H1 (cell line): ENCODE results near the gene ACRBP. TPM values are rescaled to one million over a fixed set of nuclear protein-coding genes. Genes with fewer than 3 reads are reported as not detected.

Source experiments
- CTCF ChIA-PET: fragments of 300-600 bp; sonication (Branson Sonifier 250); formaldehyde crosslinking; loops from one replicate; lab custom pipeline; 2021; ENCODE audit not compliant: partially characterized antibody; lab: Charles Lee
- POLR2A ChIA-PET: fragments of 300-600 bp; sonication (Branson Sonifier 250); formaldehyde crosslinking; loops from one replicate; lab custom pipeline; 2021; ENCODE audit warnings: inconsistent platforms; ENCODE audit not compliant: partially characterized antibody; lab: Charles Lee
- DNase-seq, 2 experiments: peaks; one replicate each; pipeline versions ENCODE4 v3.0.0 to v3.0.0-alpha.2; 2010 to 2022; ENCODE audit warnings: low spot score in 2 of 2, low read depth in 1 of 2, mixed read lengths in 1 of 2
- FAIRE-seq: peaks from 2 replicates; lab custom pipeline; 2011; peaks lifted over from hg19 to GRCh38; lab: Jason Lieb, UNC
- H2AFZ ChIP-seq: 2 replicates; pipeline ENCODE4 v1.8.1; 2012; ENCODE audit warnings: low read length, inconsistent platforms
- H2AK5ac ChIP-seq: 2 replicates; pipeline ENCODE4 v1.6.1; 2013; ENCODE audit warnings: low read depth, low read length
- H2BK120ac ChIP-seq: replicated peaks from 2 replicates; pipeline ENCODE3; 2013; ENCODE audit warnings: low read depth, low read length, inconsistent platforms
- H2BK12ac ChIP-seq: 2 replicates; pipeline ENCODE4 v1.6.1; 2013; ENCODE audit warnings: low read depth, low read length
- H2BK15ac ChIP-seq: 2 replicates; pipeline ENCODE4 v1.6.1; 2013; ENCODE audit warnings: low read length
- H2BK20ac ChIP-seq: 2 replicates; pipeline ENCODE4 v1.6.1; 2013; ENCODE audit warnings: low read length
- H2BK5ac ChIP-seq: 2 replicates; pipeline ENCODE4 v1.6.1; 2013; ENCODE audit warnings: low read depth, low read length
- H3K14ac ChIP-seq: 2 replicates; pipeline ENCODE4 v1.6.1; 2013; ENCODE audit warnings: inconsistent platforms; ENCODE audit not compliant: insufficient read length
- H3K18ac ChIP-seq: 2 replicates; pipeline ENCODE4 v1.6.1; 2013; ENCODE audit warnings: low read length; ENCODE audit errors: extremely low read depth
- H3K23ac ChIP-seq: 2 replicates; pipeline ENCODE4 v1.6.1; 2013; ENCODE audit warnings: inconsistent platforms; ENCODE audit not compliant: insufficient read length
- H3K23me2 ChIP-seq: 2 replicates; pipeline ENCODE4 v1.6.1; 2013; ENCODE audit warnings: low read depth, low read length
- H3K27ac ChIP-seq: 2 replicates; pipeline ENCODE4 v1.6.1; 2011; ENCODE audit warnings: low read depth, low read length, inconsistent platforms
- H3K27me3 ChIP-seq, 4 experiments: replicated peaks in 1 of 4; 1 replicate in 1 of 4; 2 replicates in 3 of 4; pipeline versions ENCODE4 v1.6.1 to v1.8.1; 2011 to 2013; ENCODE audit warnings: low read length in 3 of 4, mild to moderate bottlenecking in 3 of 4, inconsistent platforms in 2 of 4, mixed read lengths in 2 of 4, moderate library complexity in 1 of 4; ENCODE audit not compliant: control insufficient read depth in 3 of 4, insufficient read depth in 3 of 4; ENCODE audit errors: extremely low read depth in 1 of 4
- H3K36me3 ChIP-seq, 4 experiments: 2 replicates each; pipeline versions ENCODE4 v1.6.1 to v1.8.1; 2011 to 2013; ENCODE audit warnings: mild to moderate bottlenecking in 4 of 4, low read length in 3 of 4, moderate library complexity in 2 of 4, control low read depth in 1 of 4, inconsistent platforms in 1 of 4; ENCODE audit not compliant: insufficient read depth in 4 of 4, control insufficient read depth in 2 of 4
- H3K4ac ChIP-seq: replicated peaks from 2 replicates; pipeline ENCODE3; 2013; ENCODE audit warnings: low read length, low read depth, mixed read lengths, inconsistent platforms; ENCODE audit not compliant: insufficient read length
- H3K4me1 ChIP-seq, 4 experiments: replicated peaks in 1 of 4; 1 replicate in 1 of 4; 2 replicates in 3 of 4; pipeline versions ENCODE4 v1.6.1 to v1.8.1; 2011 to 2013; ENCODE audit warnings: low read length in 3 of 4, inconsistent platforms in 2 of 4, mixed read lengths in 1 of 4; ENCODE audit not compliant: insufficient read depth in 4 of 4, control insufficient read depth in 3 of 4
- H3K4me2 ChIP-seq, 2 experiments: 2 replicates each; pipeline versions ENCODE4 v1.6.1 to v1.8.1; 2011 to 2013; ENCODE audit warnings: low read depth in 2 of 2, low read length in 2 of 2, control low read depth in 1 of 2, inconsistent platforms in 1 of 2, mild to moderate bottlenecking in 1 of 2; ENCODE audit not compliant: insufficient read depth in 1 of 2
- H3K4me3 ChIP-seq, 4 experiments: fragments of 200-600, 300-600 bp in 1 of 4; sonication (generic), shearing (Covaris generic), sonication (Bioruptor Twin) in 1 of 4; 2 replicates each; pipeline versions ENCODE4 v1.5.1 to v1.8.1; 2011 to 2016; ENCODE audit warnings: low read length in 4 of 4, low read depth in 3 of 4, control low read depth in 2 of 4, inconsistent platforms in 2 of 4, mild to moderate bottlenecking in 2 of 4, mixed read lengths in 1 of 4, moderate library complexity in 1 of 4; ENCODE audit not compliant: insufficient read depth in 2 of 4; ENCODE audit errors: extremely low read depth in 1 of 4
- H3K56ac ChIP-seq: replicated peaks from 2 replicates; pipeline ENCODE3; 2013; ENCODE audit warnings: low read depth, mild to moderate bottlenecking, mixed read lengths, low read length, inconsistent platforms; ENCODE audit not compliant: insufficient read length
- H3K79me1 ChIP-seq: 2 replicates; pipeline ENCODE4 v1.6.1; 2013; ENCODE audit warnings: low read depth, low read length, control low read depth
- H3K79me2 ChIP-seq, 2 experiments: 2 replicates each; pipeline versions ENCODE4 v1.6.1 to v1.8.1; 2012 to 2013; ENCODE audit warnings: low read length in 2 of 2, mild to moderate bottlenecking in 2 of 2, inconsistent platforms in 1 of 2; ENCODE audit not compliant: insufficient read depth in 2 of 2, control insufficient read depth in 1 of 2
- H3K9ac ChIP-seq, 4 experiments: replicated peaks in 1 of 4; 1 replicate in 1 of 4; 2 replicates in 3 of 4; pipeline versions ENCODE4 v1.6.1 to v1.8.1; 2011 to 2013; ENCODE audit warnings: low read depth in 3 of 4, low read length in 3 of 4, control low read depth in 2 of 4, mild to moderate bottlenecking in 2 of 4, moderate library complexity in 2 of 4, inconsistent platforms in 1 of 4; ENCODE audit errors: extremely low read depth in 1 of 4
- H3K9me3 ChIP-seq, 2 experiments: 2 replicates each; pipeline versions ENCODE4 v1.6.1 to v1.8.1; 2012 to 2013; ENCODE audit warnings: mild to moderate bottlenecking in 2 of 2, moderate library complexity in 2 of 2, control low read depth in 1 of 2, inconsistent platforms in 1 of 2, low read depth in 1 of 2, low read length in 1 of 2, mixed read lengths in 1 of 2; ENCODE audit not compliant: insufficient read depth in 2 of 2
- H4K20me1 ChIP-seq, 2 experiments: replicated peaks in 1 of 2; 2 replicates each; pipeline versions ENCODE3 to v1.8.1; 2011 to 2013; ENCODE audit warnings: inconsistent platforms in 2 of 2, low read length in 2 of 2, mild to moderate bottlenecking in 1 of 2; ENCODE audit not compliant: insufficient read depth in 2 of 2, control insufficient read depth in 1 of 2
- H4K5ac ChIP-seq: 2 replicates; pipeline ENCODE4 v1.6.1; 2013; ENCODE audit warnings: low read length, low read depth, mixed read lengths, inconsistent platforms; ENCODE audit not compliant: insufficient read length
- H4K8ac ChIP-seq: 2 replicates; pipeline ENCODE4 v1.8.0; 2013; ENCODE audit warnings: mild to moderate bottlenecking, moderate library complexity, low read length, inconsistent platforms; ENCODE audit not compliant: insufficient read depth; ENCODE audit errors: extremely low read depth
- H4K91ac ChIP-seq: replicated peaks from 2 replicates; pipeline ENCODE3; 2013; ENCODE audit warnings: low read length, mixed read lengths, inconsistent platforms; ENCODE audit not compliant: insufficient read length
- CBX5 ChIP-seq: fragments of 300-800, 300-1000 bp; sonication (generic); IDR thresholded peaks from 2 replicates; pipeline ENCODE4 v1.7.1; 2016; ENCODE audit warnings: antibody characterized with exemption, low read length, low read depth
- HDAC2 ChIP-seq, 2 experiments: fragments of 300-600 bp in 1 of 2; sonication (generic) in 1 of 2; IDR thresholded peaks; 2 replicates each; pipeline ENCODE4 v1.6.1; 2011 to 2012; ENCODE audit warnings: low read depth in 2 of 2, low read length in 2 of 2, mild to moderate bottlenecking in 2 of 2, moderate library complexity in 2 of 2, borderline replicate concordance in 1 of 2, inconsistent platforms in 1 of 2
- JUN ChIP-seq: IDR thresholded peaks from 2 replicates; pipeline ENCODE4 v1.6.1; 2011; ENCODE audit warnings: low read depth, mild to moderate bottlenecking, improper control_type of control experiment, low read length
- RXRA ChIP-seq: IDR thresholded peaks from 2 replicates; pipeline ENCODE4 v1.6.1; 2011; ENCODE audit warnings: low read depth, mild to moderate bottlenecking, low read length, moderate library complexity; ENCODE audit not compliant: insufficient read depth
- SIN3A ChIP-seq, 2 experiments: IDR thresholded peaks in 1 of 2; conservative IDR thresholded peaks in 1 of 2; 2 replicates each; pipeline ENCODE4 v1.6.1; 2011 to 2012; ENCODE audit warnings: low read length in 2 of 2, improper control_type of control experiment in 1 of 2, low read depth in 1 of 2, mild to moderate bottlenecking in 1 of 2
- TBP ChIP-seq: IDR thresholded peaks from 2 replicates; pipeline ENCODE4 v1.6.1; 2011; ENCODE audit warnings: low read depth, low read length, improper control_type of control experiment
- YY1 ChIP-seq: IDR thresholded peaks from 2 replicates; pipeline ENCODE4 v1.6.1; 2011; ENCODE audit warnings: low read depth, mild to moderate bottlenecking, low read length
- WGBS, 2 experiments: shearing (Covaris generic) in 1 of 2; methylation state at CpG; one replicate each; pipeline versions ENCODE4 v1.1.6 to v1.1.7; 2013 to 2015; ENCODE audit warnings: low lambda C conversion rate in 2 of 2, mixed read lengths in 2 of 2, inconsistent platforms in 1 of 2, low coverage in 1 of 2, missing lambda C conversion rate in 1 of 2; ENCODE audit not compliant: insufficient replicate concordance in 2 of 2, insufficient coverage in 1 of 2, insufficient read length in 1 of 2; ENCODE audit errors: extremely low coverage in 1 of 2, missing lambda C conversion rate in 1 of 2; 5-methylcytosine and 5-hydroxymethylcytosine counted together
- polyA plus RNA-seq, 7 experiments: library from polyadenylated mRNA; depleted of rRNA in 3 of 7; stranded (reverse) in 5 of 7; unstranded in 2 of 7; fragments of >200 nt in 5 of 7; fragments of 200-250 nt in 2 of 7; gene quantifications; 1 replicate in 5 of 7; 2 replicates in 1 of 7; 4 replicates in 1 of 7; pipeline versions ENCODE4 v1.2.1 to v1.2.3, GENCODE V29; 2011 to 2013; ENCODE audit warnings: missing spikeins in 2 of 7, mixed read lengths in 2 of 7
- total RNA-seq: library from RNA; stranded (reverse); fragmentation: NEBNext Ultra II Directional; extraction: Animal tissue kit (Norgen Biotek cat#: 25700); gene quantifications from 2 replicates; pipeline ENCODE4 v1.2.1, GENCODE V29; 2021

Gene ACRBP
- total and polyA plus RNA-seq, 2 of the 8 experiments (the other 6 are each of a cell fraction or from before 2014, with no cell fraction given) = 0.80 to 5.2 TPM

DNA sequence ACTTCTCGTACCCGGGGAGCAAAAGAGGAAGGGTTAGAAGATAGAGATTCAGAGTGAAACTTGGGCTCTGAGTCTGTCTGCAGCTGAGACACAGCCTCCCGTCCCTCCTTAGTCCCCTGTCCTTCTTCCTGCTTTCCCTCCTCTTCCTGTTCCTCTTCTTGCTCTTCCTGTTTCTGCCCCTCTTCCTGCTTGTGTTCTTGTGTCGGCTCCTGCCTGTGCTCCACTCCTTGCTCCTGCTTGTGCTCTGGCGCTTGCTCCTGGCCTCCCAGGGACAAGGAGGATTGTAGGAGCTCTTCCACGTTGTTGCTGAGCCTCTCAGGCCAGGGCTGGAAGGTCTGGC is 3.0 kb downstream of the ACRBP start:
- H3K18ac ChIP-seq = no peak overlapping the region
- no peak overlapping the region for H2AFZ ChIP-seq
- H3K27ac ChIP-seq = no peak overlapping the region

More for the DNA sequence above, 3.0 kb downstream of the ACRBP start:
- POLR2A ChIA-PET = interaction anchor here (1.2 to 3.3 kb wide), 7 partner anchors 13 to 93 kb away, joined by 3 to 18 read pairs (median 4); partner anchors contain the start of gene ZNF384
- FAIRE-seq = no peak
- H2BK120ac ChIP-seq = no peak overlapping the region
- H3K79me2 ChIP-seq = no peaks in the 10 kb centered on the region
- H4K20me1 ChIP-seq = no peaks in the 10 kb centered on the region
- peaks cover 4% of the 10 kb centered on the region; the same call in 1 of the 2 replicates for H3K23me2 ChIP-seq
- no peaks in the 10 kb centered on the region for H3K79me1 ChIP-seq
- no peak overlapping the region for H3K9ac ChIP-seq
- H2BK5ac ChIP-seq = peak overlapping the region; percentile 18; the same call in 1 of the 2 replicates
- no peak overlapping the region for H4K91ac ChIP-seq
- H3K56ac ChIP-seq = no peak overlapping the region
- 0 out of 2 replicates have a peak overlapping the region, but pooled peaks have one; percentile 73 for H2BK15ac ChIP-seq
- H3K4me1 ChIP-seq = peaks cover 0 to 5% (median under 1%) of the 10 kb centered on the region in 4 experiments; a peak in 3 of 7 replicates
- H3K23ac ChIP-seq = no peak overlapping the region
- no peaks in the 10 kb centered on the region for H3K36me3 ChIP-seq
- CTCF ChIA-PET = interaction anchor here (0.7 to 6.3 kb wide), 23 partner anchors 10 to 220 kb away, joined by 3 to 146 read pairs (median 5); partner anchors contain the start of genes LPAR5, MLF2 and ZNF384
- H4K8ac ChIP-seq = no peak overlapping the region
- TF ChIP-seq TBP = no peak
- no peak for TF ChIP-seq RXRA
- no peak for TF ChIP-seq YY1
- no peak for TF ChIP-seq JUN
- no peak for TF ChIP-seq SIN3A (conservative IDR thresholded peaks at IDR 0.05 in 1 of 2, IDR thresholded peaks at IDR 0.05 in 1 of 2; ENCODE audit: low read depth in 1 of 2, low read length in 2 of 2)
- TF ChIP-seq CBX5 = no peak
- TF ChIP-seq HDAC2 (IDR thresholded peaks at IDR 0.05; ENCODE audit: borderline replicate concordance in 1 of 2, low read depth in 2 of 2, low read length in 2 of 2) = no peak
- TF ChIP-seq, all 59 proteins: peak for 0
- Histone ChIP-seq H2BK20ac (no peak overlapping the region), H2AK5ac (no peak overlapping the region), H2BK12ac (0 out of 2 replicates have a peak overlapping the region, but pooled peaks have one; percentile 6), H3K4me2 (no peak overlapping the region), H3K4ac (no peak overlapping the region), H4K5ac (no peak overlapping the region), H3K27me3 (peaks cover 3 to 7% (median 6%) of the 10 kb centered on the region in 4 experiments; a peak in 4 of 7 replicates), H3K9me3 (no peaks in the 10 kb centered on the region), H3K4me3 (no peak overlapping the region), H3K14ac (no peak overlapping the region)
- WGBS, 2 experiments = 82% methylated on average over 6 of the region's 6 CpGs; no CpG with 5 or more reads in 1 of the 2 experiments
- DNase-seq = no peak
